Femur (tissue), 1 donor: ENCODE measurements around the gene ACBD5.
A peak's percentile ranks its signal among the peaks of the same experiment; 100 is the strongest.
"Not testable (repeated sequence)": the region's sequence is repeated elsewhere in the genome, so short reads cannot be mapped to it uniquely, and the experiment has no call there.

ENCODE experiments used
- DNase-seq: peaks from one replicate; pipeline ENCODE4 v3.0.0-alpha.2; 2017

Gene ACBD5

GRCh38 chr10:27241010-27241651 is 534 bp upstream of the ACBD5 start:
- DNase-seq: peak; percentile 41

GRCh38 chr10:27237531-27237930 is 3.1 kb downstream of the ACBD5 start:
- DNase-seq: not testable (repeated sequence)

GRCh38 chr10:27236589-27237128 is 3.9 kb downstream of the ACBD5 start:
- not testable (repeated sequence) for DNase-seq

- no peak for DNase-seq
Measured at GRCh38 chr10:27235706-27236105, 4.9 kb downstream of the ACBD5 start.

GRCh38 chr10:27230022-27230421 is 10.6 kb downstream of the ACBD5 start:
- no peak for DNase-seq

GRCh38 chr10:27225642-27226257 is 14.8 kb downstream of the ACBD5 start:
- DNase-seq: no peak

GRCh38 chr10:27225011-27225590 is 15.5 kb downstream of the ACBD5 start:
- no peak for DNase-seq

- DNase-seq: peak; percentile 38
Measured at GRCh38 chr10:27223964-27224363, 16.6 kb downstream of the ACBD5 start.

- DNase-seq: no peak
Measured at GRCh38 chr10:27207350-27207749, 33.2 kb downstream of the ACBD5 start.

- DNase-seq: no peak
Measured at GRCh38 chr10:27203806-27204205, 36.8 kb downstream of the ACBD5 start.

GRCh38 chr10:27197980-27198620 is 42.5 kb downstream of the ACBD5 start:
- no peak for DNase-seq

GRCh38 chr10:27192284-27192683 is 48.3 kb downstream of the ACBD5 start:
- peak; percentile 30 for DNase-seq

- DNase-seq: no peak
Measured at GRCh38 chr10:27190508-27190907, 50.1 kb downstream of the ACBD5 start.

GRCh38 chr10:27188897-27189296 is 51.7 kb downstream of the ACBD5 start:
- no peak for DNase-seq

GRCh38 chr10:27188259-27188658 is 52.3 kb downstream of the ACBD5 start:
- DNase-seq: no peak

- no peak for DNase-seq
Measured at GRCh38 chr10:27169849-27170248, 70.7 kb downstream of the ACBD5 start.

- DNase-seq: no peak
Measured at GRCh38 chr10:27158421-27158820, 82.2 kb downstream of the ACBD5 start.

- no peak for DNase-seq
Measured at GRCh38 chr10:27157150-27157549, 83.4 kb downstream of the ACBD5 start.

GRCh38 chr10:27156566-27156965 is 84.0 kb downstream of the ACBD5 start:
- not testable (repeated sequence) for DNase-seq

- DNase-seq: peak; percentile 96
Measured at GRCh38 chr10:27155066-27155754, 85.4 kb downstream of the ACBD5 start, which contains the start of gene MASTL. MASTL (plus strand) TSS chr10:27155352; CDS start chr10:27155427, 75 bp downstream.

GRCh38 chr10:27153845-27154193 is 86.8 kb downstream of the ACBD5 start:
- DNase-seq: no peak

GRCh38 chr10:27153329-27153728 is 87.3 kb downstream of the ACBD5 start:
- no peak for DNase-seq

- DNase-seq: no peak
Measured at GRCh38 chr10:27152687-27153086, 87.9 kb downstream of the ACBD5 start.
